ENCODE measurements around the gene TRIM47.
A peak's percentile ranks its signal among the peaks of the same experiment; 100 is the strongest.

The TRIM47 gene

DNA sequence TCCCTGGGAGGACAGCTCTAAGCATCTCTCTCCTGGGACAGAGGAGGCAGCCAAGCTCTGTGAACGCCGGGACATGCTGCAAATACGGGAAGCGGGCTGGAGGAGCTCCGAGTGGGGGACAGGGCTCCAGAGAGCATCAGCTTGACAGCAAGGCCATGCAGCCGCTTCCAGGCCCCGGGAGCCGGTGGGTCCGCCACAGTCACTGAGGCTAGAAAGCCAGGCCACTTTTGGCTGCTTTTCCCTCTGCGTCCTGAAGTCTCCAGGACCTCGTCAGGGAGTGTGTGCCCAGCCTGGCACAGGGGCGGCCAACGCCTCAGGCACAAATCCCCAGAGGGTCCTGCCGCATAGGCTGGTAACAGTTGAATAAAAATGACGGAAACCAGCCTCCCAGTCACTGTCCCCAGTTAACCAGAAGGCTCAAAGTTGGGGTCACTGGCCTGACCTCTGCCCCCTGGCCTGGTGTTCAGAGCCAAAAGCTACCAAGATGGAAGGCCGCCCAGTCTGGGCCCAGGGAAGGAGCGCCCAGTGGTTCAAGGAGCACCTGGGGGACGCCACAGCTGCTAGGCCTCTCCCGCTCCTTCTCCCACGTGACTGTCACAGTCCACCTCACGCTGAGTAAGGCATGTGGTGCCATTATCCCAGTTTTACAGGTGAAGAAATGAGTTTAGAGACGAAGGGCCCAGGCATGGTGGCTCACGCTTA, 21.5 kb upstream of the TRIM47 start:
- no peak overlapping the region for H3K27ac ChIP-seq
- TF ChIP-seq ZFX (IDR thresholded peaks at IDR 0.05; ENCODE audit: borderline replicate concordance), result no peak
- TF ChIP-seq CTCF (IDR thresholded peaks at IDR 0.05), result no peak

DNA sequence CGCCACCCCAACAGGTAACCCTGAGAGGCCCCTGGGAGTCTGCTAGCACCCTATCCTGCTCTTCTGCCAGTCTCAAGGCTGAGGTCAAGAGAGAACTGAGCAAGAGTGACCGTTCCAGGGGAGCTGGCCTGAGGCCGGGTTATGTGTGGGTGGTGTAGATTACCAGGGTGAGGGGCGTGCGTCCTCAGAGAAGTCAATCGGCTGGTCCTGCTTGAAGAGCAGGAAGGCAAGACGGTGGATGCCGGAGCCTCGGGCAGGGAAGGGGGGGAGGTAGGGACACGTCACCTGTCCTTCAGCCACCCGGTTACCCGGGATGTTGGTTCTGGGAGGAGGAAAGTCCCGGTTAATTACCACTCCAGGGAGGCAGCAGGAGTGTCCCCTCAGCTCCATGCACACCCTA, 21.0 kb upstream of the TRIM47 start:
- no peak overlapping the region for H3K27ac ChIP-seq
- TF ChIP-seq CTCF (IDR thresholded peaks at IDR 0.05), result no peak
- TF ChIP-seq ZFX (IDR thresholded peaks at IDR 0.05; ENCODE audit: borderline replicate concordance), result no peak

DNA sequence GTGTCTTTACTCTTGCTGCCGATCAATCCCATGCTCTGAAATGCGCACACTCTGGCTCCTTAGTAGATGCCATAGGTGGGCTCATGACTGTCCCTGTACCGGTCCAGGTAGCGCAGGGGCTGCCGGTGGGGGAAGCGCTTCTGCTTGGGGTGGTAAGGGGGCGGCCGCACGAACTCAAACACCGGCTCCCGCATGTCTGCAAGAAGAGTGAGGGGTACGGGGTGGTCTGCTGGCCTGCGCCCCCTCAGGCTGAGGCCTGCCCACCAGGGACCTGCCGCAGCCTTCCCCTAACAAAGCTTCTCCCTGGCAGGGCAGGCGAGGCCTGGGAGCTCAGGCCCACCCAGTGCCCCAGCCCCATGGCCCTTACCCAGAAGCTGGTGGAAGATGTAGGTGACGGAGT, 20.4 kb upstream of the TRIM47 start:
- TF ChIP-seq CTCF (IDR thresholded peaks at IDR 0.05), result no peak
- no peak for TF ChIP-seq ZFX (IDR thresholded peaks at IDR 0.05; ENCODE audit: borderline replicate concordance)
- H3K27ac ChIP-seq, result no peak overlapping the region; the same call in 1 of the 2 replicates

DNA sequence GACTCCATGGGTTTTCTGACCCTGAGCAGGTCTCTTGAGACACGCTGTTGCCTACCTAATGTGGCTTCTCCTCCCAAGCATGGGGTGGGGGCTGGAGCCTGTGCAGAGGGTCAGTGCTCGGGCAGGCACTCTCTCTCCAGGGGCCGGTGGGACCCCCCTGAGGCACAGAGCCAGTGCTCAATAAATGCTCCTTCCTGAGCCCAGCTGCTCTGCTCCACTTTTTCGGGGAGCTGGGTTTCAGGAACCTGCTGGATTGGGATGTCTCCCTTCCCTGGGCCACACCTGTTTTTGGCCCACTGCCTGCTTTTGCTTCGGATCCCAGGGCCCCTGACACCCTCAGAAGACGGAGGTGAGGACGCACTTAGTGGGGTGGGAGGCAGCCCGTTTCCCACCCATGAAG, 19.7 kb upstream of the TRIM47 start:
- TF ChIP-seq ZFX (IDR thresholded peaks at IDR 0.05; ENCODE audit: borderline replicate concordance) (no peak), CTCF (IDR thresholded peaks at IDR 0.05) (no peak)
- H3K27ac ChIP-seq, result peak overlapping the region; percentile 94

GRCh38 chr17:75897160-75898019, 19.0 kb upstream of the TRIM47 start:
- H3K27ac ChIP-seq, result peak overlapping the region; percentile 94
- TF ChIP-seq CTCF (IDR thresholded peaks at IDR 0.05) (no peak), ZFX (IDR thresholded peaks at IDR 0.05; ENCODE audit: borderline replicate concordance) (no peak)

- peak within 1 kb of the TSS; percentile 94 for H3K27ac ChIP-seq
- TF ChIP-seq ZFX (IDR thresholded peaks at IDR 0.05; ENCODE audit: borderline replicate concordance) (no peak), CTCF (IDR thresholded peaks at IDR 0.05) (peak; percentile 65)
These were observed 18.2 kb upstream of the TRIM47 start, which contains the start of gene TRIM65 for GRCh38 chr17:75896415-75897159. TRIM65 (minus strand) TSS chr17:75896951; CDS start chr17:75896937, 14 bp downstream.
